Progenitor cell of endocrine pancreas (in vitro differentiated cells): ENCODE data around the gene PPFIBP1. TPM values are rescaled to one million over a fixed set of nuclear protein-coding genes. Genes with fewer than 3 reads are reported as not detected.

Source experiments
- DNase-seq: peaks from one replicate; pipeline ENCODE4 v3.0.0; 2021; ENCODE audit warnings: low spot score; ENCODE audit not compliant: unreplicated experiment
- H3K27ac Mint-ChIP-seq: 2 replicates; pipeline ENCODE4 v1.8.0; 2021; ENCODE audit warnings: mild to moderate bottlenecking, moderate library complexity, mixed read lengths
- H3K27me3 Mint-ChIP-seq: 2 replicates; pipeline ENCODE4 v1.8.0; 2021; ENCODE audit warnings: mixed read lengths
- H3K36me3 Mint-ChIP-seq: 2 replicates; pipeline ENCODE4 v1.8.0; 2022; ENCODE audit warnings: mixed read lengths; ENCODE audit not compliant: insufficient read depth
- H3K4me1 Mint-ChIP-seq: 2 replicates; pipeline ENCODE4 v1.8.0; 2021; ENCODE audit warnings: low read depth, mixed read lengths
- H3K4me3 Mint-ChIP-seq: 2 replicates; pipeline ENCODE4 v1.8.0; 2021; ENCODE audit warnings: low read depth, mild to moderate bottlenecking, moderate library complexity, mixed read lengths
- H3K9me3 Mint-ChIP-seq: 2 replicates; pipeline ENCODE4 v1.8.0; 2021; ENCODE audit warnings: low read depth, mixed read lengths
- total RNA-seq: library from RNA; stranded (reverse); gene quantifications from 2 replicates; pipeline ENCODE4 v1.2.1, GENCODE V29; 2021
- TF ChIP-seq, protein P1 (sequence below): fragments of 200-600 bp; sonication (generic); IDR thresholded peaks from one replicate; pipeline ENCODE4 v1.5.0; 2021; ENCODE audit warnings: antibody characterized with exemption, mild to moderate bottlenecking; ENCODE audit not compliant: unreplicated experiment

The PPFIBP1 gene
- total RNA-seq, 1 donor from 2014 or later, result 85.4 TPM

DNA sequence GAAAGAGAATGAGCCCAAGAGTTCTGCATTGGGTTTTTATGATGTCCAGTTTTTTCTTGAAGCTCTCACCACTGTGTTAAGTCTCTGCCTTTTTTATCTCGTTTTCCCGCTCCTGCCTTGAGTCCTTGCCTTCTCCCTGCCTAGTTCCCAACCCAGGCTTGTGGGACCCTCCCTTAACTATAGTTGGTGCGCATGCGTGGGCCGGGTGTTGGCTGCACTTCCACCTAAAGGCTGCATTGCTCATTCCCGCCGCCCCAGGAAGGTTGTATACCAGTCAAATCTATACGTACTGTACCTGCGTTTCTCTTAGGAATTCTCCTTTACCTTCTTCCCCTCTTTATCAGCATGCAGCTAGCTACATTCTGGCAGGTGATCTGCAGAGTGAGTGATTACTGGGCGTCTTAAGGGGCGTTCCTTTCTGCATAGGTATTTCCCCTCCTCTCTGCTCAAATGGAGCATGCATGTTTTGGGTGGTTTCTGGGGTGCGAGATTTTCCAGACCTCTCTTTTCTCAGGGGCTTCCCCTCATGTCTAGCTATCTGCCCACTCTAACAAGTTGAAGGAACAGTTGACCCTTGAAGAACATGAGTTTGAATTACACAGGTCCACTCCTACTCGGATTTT lies 165.7 kb downstream of the PPFIBP1 start:
- Mint-ChIP-seq H3K9me3 (no peaks in the 10 kb centered on the region), H3K27me3 (no peaks in the 10 kb centered on the region), H3K4me1 (peaks cover 7% of the 10 kb centered on the region), H3K36me3 (peaks cover 28% of the 10 kb centered on the region), H3K27ac (no peak overlapping the region), H3K4me3 (no peak overlapping the region)
- TF ChIP-seq, protein P1, sequence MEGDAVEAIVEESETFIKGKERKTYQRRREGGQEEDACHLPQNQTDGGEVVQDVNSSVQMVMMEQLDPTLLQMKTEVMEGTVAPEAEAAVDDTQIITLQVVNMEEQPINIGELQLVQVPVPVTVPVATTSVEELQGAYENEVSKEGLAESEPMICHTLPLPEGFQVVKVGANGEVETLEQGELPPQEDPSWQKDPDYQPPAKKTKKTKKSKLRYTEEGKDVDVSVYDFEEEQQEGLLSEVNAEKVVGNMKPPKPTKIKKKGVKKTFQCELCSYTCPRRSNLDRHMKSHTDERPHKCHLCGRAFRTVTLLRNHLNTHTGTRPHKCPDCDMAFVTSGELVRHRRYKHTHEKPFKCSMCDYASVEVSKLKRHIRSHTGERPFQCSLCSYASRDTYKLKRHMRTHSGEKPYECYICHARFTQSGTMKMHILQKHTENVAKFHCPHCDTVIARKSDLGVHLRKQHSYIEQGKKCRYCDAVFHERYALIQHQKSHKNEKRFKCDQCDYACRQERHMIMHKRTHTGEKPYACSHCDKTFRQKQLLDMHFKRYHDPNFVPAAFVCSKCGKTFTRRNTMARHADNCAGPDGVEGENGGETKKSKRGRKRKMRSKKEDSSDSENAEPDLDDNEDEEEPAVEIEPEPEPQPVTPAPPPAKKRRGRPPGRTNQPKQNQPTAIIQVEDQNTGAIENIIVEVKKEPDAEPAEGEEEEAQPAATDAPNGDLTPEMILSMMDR, result no peak
- no peak for DNase-seq

DNA sequence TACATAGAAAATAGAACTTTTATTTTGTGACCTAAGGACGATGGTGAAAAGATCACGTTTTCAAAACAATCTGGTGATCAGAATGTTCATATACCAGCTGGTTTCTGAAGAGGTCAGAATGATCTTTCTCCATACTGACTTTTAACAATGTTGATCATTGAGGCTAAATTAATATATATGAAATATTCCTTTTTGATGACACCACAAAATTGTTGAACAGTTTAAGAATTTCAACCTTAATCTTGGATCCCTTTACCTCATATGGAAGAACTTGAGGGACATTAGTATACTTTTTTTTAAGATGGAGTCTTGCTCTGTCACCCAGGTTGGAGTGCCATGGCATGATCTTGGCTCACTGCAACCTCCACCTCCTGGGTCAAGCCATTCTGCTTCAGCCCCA lies 169.4 kb downstream of the PPFIBP1 start:
- Mint-ChIP-seq H3K4me1 (peaks cover 18% of the 10 kb centered on the region), H3K4me3 (no peak overlapping the region), H3K36me3 (peaks cover 18% of the 10 kb centered on the region), H3K9me3 (no peaks in the 10 kb centered on the region), H3K27ac (no peak overlapping the region), H3K27me3 (no peaks in the 10 kb centered on the region)
- TF ChIP-seq, protein P1, result no peak
- no peak for DNase-seq

DNA sequence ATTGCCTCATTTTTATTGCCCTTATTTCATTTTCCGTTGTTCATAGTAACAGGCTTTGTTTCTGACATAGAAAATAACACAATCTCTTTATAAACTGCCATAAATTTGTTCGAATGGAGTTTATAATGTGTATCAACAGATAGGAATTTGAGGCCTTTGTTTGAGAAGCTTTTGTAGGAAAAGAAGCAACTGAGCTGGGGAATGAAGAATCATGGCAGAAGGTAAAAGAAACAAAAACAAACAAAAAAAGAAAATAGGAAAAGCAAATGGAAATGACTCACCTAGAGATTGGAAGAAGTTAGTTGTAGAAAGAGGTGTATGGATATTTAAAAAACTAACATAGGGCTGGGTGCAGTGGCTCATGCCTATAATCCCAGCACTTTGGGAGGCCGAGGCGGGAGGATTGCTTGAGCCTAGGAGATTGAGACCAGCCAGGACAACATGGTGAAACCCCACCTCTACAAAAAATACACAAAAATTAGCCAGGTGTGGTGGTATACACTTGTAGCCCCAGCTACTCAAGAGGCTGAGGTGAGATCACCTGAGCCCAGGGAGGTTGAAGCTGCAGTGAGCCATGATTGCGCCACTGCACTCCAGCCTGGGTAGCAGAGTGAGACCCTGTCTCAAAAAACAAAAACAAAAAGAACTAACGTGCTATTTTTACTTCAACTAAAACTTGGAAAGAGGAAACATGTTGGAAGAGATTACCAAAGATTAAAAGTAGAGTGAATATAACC lies 171.7 kb downstream of the PPFIBP1 start:
- H3K9me3 Mint-ChIP-seq, result no peaks in the 10 kb centered on the region
- H3K27ac Mint-ChIP-seq, result peak overlapping the region; percentile 4
- H3K4me3 Mint-ChIP-seq, result no peak overlapping the region
- H3K4me1 Mint-ChIP-seq, result peaks cover 16% of the 10 kb centered on the region
- DNase-seq, result no peak
- H3K36me3 Mint-ChIP-seq, result peaks cover 10% of the 10 kb centered on the region
- TF ChIP-seq, protein P1, result no peak
- no peaks in the 10 kb centered on the region for H3K27me3 Mint-ChIP-seq

DNA sequence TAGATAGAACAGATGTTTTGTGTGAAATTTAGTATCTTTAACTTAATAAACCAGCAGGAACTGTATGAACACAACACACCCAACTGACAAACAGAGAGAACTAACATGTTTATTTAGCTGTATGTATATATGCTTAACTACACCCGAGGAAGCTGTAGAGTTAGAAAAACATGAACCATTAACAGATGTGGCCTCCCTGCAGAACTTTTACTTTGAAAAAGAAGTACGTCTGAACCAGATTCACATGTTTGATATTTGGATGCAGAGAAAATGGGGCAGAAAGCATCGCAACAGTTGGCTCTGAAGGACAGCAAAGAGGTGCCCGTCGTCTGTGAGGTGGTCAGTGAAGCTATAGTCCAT lies 172.3 kb downstream of the PPFIBP1 start, which contains the start of gene REP15:
Gene REP15, plus strand, starts transcription at position 155 of the 360 bp plus-strand sequence. Its CDS starts 116 bp downstream, at position 271.
- Mint-ChIP-seq H3K36me3 (peaks cover 10% of the 10 kb centered on the region), H3K27me3 (no peaks in the 10 kb centered on the region), H3K27ac (peak within 1 kb of the TSS; percentile 4), H3K4me1 (peaks cover 16% of the 10 kb centered on the region), H3K9me3 (no peaks in the 10 kb centered on the region), H3K4me3 (no peak within 1 kb of the TSS)
- no peak for DNase-seq
- TF ChIP-seq, protein P1, result no peak

DNA sequence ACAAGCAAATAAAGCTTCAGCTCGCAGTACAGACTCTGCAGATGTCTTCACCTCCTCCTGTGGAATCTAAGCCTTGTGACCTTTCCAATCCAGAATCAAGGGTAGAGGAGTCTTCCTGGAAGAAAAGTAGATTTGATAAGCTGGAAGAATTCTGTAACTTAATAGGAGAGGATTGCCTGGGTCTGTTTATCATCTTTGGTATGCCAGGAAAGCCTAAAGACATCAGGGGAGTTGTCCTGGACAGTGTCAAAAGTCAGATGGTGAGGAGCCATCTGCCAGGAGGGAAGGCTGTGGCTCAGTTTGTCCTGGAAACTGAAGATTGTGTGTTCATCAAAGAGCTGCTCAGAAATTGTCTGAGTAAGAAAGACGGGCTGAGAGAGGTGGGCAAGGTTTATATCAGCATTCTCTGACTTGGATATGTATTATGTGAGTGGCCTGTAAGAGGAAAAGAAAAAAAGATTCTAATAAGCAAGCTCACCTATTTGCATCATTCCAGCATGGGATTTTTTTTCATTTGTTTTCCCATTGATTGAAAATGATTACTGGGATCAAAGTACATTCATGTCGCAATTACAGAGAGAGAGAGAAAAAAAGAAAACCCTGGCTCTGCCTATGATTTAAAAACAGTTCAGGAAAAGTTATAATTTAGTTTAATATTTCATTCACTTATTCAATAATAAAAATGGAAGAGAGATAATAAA lies 173.0 kb downstream of the PPFIBP1 start:
- no peaks in the 10 kb centered on the region for H3K9me3 Mint-ChIP-seq

More for the DNA sequence above, 173.0 kb downstream of the PPFIBP1 start:
- H3K4me3 Mint-ChIP-seq, result no peak overlapping the region
- DNase-seq, result no peak
- TF ChIP-seq, protein P1, result no peak
- H3K4me1 Mint-ChIP-seq, result peaks cover 16% of the 10 kb centered on the region
- H3K27ac Mint-ChIP-seq, result no peak overlapping the region
- no peaks in the 10 kb centered on the region for H3K27me3 Mint-ChIP-seq
- H3K36me3 Mint-ChIP-seq, result peaks cover 10% of the 10 kb centered on the region
